Measurements from ENCODE around the gene SNX9. TPM values are rescaled to one million over a fixed set of nuclear protein-coding genes. Genes with fewer than 3 reads are reported as not detected.

Gene SNX9
- total RNA-seq, 4 donors from 2014 or later, result 13.7 to 57.2 (median 50.7) TPM

GRCh38 chr6:157811137-157811475 lies 11.9 kb upstream of the SNX9 start:
- H3K9me3 ChIP-seq, result peaks cover 0 to 4% of the 10 kb centered on the region in 2 donors
- H3K27ac ChIP-seq, result no peak overlapping the region
- in situ Hi-C loops (cut with MboI; ENCODE audit: low pct_ligation_motif_present in 1 of 4, low pct_unique_long_range_greater_than_20kb in 1 of 4, low sequenced_read_pairs in 3 of 4), result loop anchor here in 1 of 4 donors (10.0 kb wide), 1 partner anchor 46 kb away; no protein-coding TSS in a partner anchor
- DNase-seq, result no peak
- intact Hi-C loops (cut with DNase I; ENCODE audit: low total_unique reads), result no loop called here
- TF ChIP-seq POLR2AphosphoS5 (IDR thresholded peaks at IDR 0.05) (no peak), CTCF (IDR thresholded peaks at IDR 0.05) (no peak), EP300 (IDR thresholded peaks at IDR 0.05; ENCODE audit: low read depth) (no peak), POLR2A (IDR thresholded peaks at IDR 0.05) (no peak)
- no peaks in the 10 kb centered on the region for H3K36me3 ChIP-seq
- H3K4me1 ChIP-seq, result peaks cover 0 to 18% (median 9%) of the 10 kb centered on the region in 4 donors
- no peak overlapping the region for H3K4me3 ChIP-seq
- no peaks in the 10 kb centered on the region for H3K27me3 ChIP-seq

- Histone ChIP-seq H3K4me3 (no peak overlapping the region), H3K27me3 (no peaks in the 10 kb centered on the region), H3K36me3 (no peaks in the 10 kb centered on the region), H3K4me1 (peaks cover 0 to 18% (median 9%) of the 10 kb centered on the region in 4 donors), H3K9me3 (peaks cover 0 to 4% of the 10 kb centered on the region in 2 donors), H3K27ac (no peak overlapping the region)
- in situ Hi-C loops (cut with MboI; ENCODE audit: low pct_ligation_motif_present in 1 of 4, low pct_unique_long_range_greater_than_20kb in 1 of 4, low sequenced_read_pairs in 3 of 4) (loop anchor here in 1 of 4 donors (10.0 kb wide), 1 partner anchor 47 kb away; no protein-coding TSS in a partner anchor), intact Hi-C loops (cut with DNase I; ENCODE audit: low total_unique reads) (no loop called here)
- TF ChIP-seq EP300 (IDR thresholded peaks at IDR 0.05; ENCODE audit: low read depth), result no peak
- 87 to 100% methylated on average over 1 to 3 of the region's 3 CpGs for WGBS, 2 donors (ENCODE audit: low coverage in 1 of 2)
- DNase-seq, result no peak
Measured at GRCh38 chr6:157811476-157812173, 11.4 kb upstream of the SNX9 start.

- Histone ChIP-seq H3K27ac (peak overlapping the region; percentile 36 to 65 (median 47)), H3K36me3 (no peaks in the 10 kb centered on the region), H3K9me3 (peaks cover 0 to 4% of the 10 kb centered on the region in 2 donors), H3K4me3 (no peak overlapping the region), H3K27me3 (no peaks in the 10 kb centered on the region), H3K4me1 (peaks cover 0 to 18% (median 9%) of the 10 kb centered on the region in 4 donors)
- no peak for DNase-seq
- intact Hi-C loops (cut with DNase I; ENCODE audit: low total_unique reads), result no loop called here
- in situ Hi-C loops (cut with MboI; ENCODE audit: low pct_ligation_motif_present in 1 of 4, low pct_unique_long_range_greater_than_20kb in 1 of 4, low sequenced_read_pairs in 3 of 4), result loop anchor here in 1 of 4 donors (10.0 kb wide), 1 partner anchor 48 kb away; no protein-coding TSS in a partner anchor
- TF ChIP-seq CTCF (IDR thresholded peaks at IDR 0.05) (no peak), POLR2A (IDR thresholded peaks at IDR 0.05) (no peak), EP300 (IDR thresholded peaks at IDR 0.05; ENCODE audit: low read depth) (no peak), POLR2AphosphoS5 (IDR thresholded peaks at IDR 0.05) (no peak)
Measured at GRCh38 chr6:157812425-157813171, 10.4 kb upstream of the SNX9 start.

GRCh38 chr6:157813191-157813590 lies 9.9 kb upstream of the SNX9 start:
- in situ Hi-C loops (cut with MboI; ENCODE audit: low pct_ligation_motif_present in 1 of 4, low pct_unique_long_range_greater_than_20kb in 1 of 4, low sequenced_read_pairs in 3 of 4), result loop anchor here in 1 of 4 donors (10.0 kb wide), 1 partner anchor 48 kb away; no protein-coding TSS in a partner anchor
- Histone ChIP-seq H3K27me3 (no peaks in the 10 kb centered on the region), H3K27ac (peak overlapping the region; percentile 36 to 65 (median 47)), H3K4me1 (peaks cover 0 to 18% (median 9%) of the 10 kb centered on the region in 4 donors), H3K9me3 (peaks cover 0 to 4% of the 10 kb centered on the region in 2 donors), H3K36me3 (no peaks in the 10 kb centered on the region), H3K4me3 (no peak overlapping the region)
- no peak for DNase-seq
- intact Hi-C loops (cut with DNase I; ENCODE audit: low total_unique reads), result no loop called here
- 68 to 91% methylated on average over 3 to 5 of the region's 5 CpGs for WGBS, 2 donors (ENCODE audit: low coverage in 1 of 2)
- no peak for TF ChIP-seq POLR2AphosphoS5 (IDR thresholded peaks at IDR 0.05)
- no peak for TF ChIP-seq EP300 (IDR thresholded peaks at IDR 0.05; ENCODE audit: low read depth)
- no peak for TF ChIP-seq POLR2A (IDR thresholded peaks at IDR 0.05)
- no peak for TF ChIP-seq CTCF (IDR thresholded peaks at IDR 0.05)

All from transverse colon (tissue), 4 donors.